Colon (tissue), 2 donors: Measurements from ENCODE around the gene C2orf68.
"Not testable (repeated sequence)": the region's sequence is repeated elsewhere in the genome, so short reads cannot be mapped to it uniquely, and the experiment has no call there.

ENCODE experiments used
- FAIRE-seq: peaks from 2 replicates; lab custom pipeline; 2012; peaks lifted over from hg19 to GRCh38; lab: Jason Lieb, UNC
- donor health status: control.
- donor health status: control.

C2orf68 gene

DNA sequence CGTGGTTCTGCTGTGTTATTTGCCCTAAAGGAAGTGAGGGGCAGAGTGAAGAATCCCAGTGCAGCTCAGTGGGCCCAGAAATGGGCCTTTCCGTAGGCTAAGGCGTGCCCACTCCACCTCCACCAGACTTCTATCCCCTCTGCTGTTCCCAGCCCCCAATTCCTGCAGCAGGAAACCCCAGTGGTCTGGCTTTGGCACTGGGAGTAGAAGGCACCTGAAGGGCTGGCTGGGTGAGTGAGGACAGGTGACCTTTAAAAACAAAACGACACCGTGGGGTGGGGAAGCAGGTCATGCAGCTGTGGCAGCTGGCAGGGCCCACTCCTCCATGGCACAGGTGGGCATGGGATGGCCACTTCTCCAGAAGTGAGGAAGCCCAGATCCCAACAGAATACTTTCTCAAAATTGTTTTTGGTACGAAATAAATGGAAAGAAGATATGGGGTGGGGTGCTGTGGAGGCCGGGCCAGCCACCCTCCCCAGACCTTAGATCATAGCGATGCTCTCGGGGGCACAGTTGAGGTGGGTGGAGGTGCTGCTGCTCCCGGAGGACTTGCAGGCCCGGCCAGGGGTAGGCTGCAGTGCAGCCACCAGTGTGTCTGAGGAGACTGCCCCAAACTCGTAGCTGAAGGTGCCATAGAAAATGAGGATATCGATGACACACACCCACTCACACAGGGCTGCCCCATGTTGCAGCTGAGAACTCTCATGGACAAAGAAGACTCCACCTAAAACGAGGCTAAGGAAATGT, 13.1 kb downstream of the C2orf68 start:
- FAIRE-seq, result no peak

DNA sequence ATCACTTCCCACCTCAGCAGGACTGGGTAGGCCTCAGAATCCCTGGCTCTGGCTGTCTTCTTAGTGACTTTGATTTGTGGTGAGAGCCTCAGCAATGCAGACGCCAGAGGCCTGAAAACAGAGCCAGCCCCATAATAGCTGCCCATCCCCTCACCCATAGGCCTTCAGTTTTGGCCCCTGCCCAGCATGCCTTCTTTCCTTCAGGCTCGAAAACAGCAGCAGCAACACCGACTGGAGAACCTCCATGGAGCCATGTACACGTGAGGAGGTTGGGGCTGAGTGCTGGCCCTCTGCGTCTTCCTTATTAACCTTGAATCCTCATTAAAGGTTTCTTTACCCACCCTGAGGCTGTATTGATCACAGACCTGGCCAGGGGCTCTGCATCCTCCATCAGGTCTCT, 14.6 kb downstream of the C2orf68 start:
- no peak for FAIRE-seq

DNA sequence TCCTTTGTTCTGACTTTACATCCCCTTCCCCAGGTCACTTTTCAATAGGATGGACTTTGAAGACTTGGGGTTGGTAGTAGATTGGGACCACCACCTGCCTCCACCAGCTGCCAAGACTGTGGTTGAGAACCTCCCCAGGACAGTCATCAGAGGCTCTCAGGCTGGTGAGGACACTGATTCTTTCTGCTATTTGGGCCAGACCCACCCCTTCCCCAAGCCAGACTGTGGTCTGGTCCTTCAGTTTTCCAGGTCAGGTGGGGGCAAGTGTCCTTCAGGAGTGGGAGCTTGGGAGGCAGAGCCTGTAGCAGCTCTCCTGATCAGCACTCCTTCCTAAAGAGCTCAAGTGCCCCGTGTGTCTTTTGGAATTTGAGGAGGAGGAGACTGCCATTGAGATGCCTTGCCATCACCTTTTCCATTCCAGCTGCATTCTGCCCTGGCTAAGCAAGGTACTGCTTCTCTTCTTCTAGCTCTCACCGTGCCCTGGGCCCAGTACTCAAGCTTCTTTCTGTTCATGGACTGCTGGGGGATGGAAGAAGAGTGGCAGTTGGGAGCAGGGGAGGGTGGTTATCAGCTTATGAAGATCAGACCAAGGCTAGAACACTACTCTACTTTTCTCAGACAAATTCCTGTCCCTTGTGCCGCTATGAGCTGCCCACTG, 15.3 kb downstream of the C2orf68 start:
- FAIRE-seq, result no peak

DNA sequence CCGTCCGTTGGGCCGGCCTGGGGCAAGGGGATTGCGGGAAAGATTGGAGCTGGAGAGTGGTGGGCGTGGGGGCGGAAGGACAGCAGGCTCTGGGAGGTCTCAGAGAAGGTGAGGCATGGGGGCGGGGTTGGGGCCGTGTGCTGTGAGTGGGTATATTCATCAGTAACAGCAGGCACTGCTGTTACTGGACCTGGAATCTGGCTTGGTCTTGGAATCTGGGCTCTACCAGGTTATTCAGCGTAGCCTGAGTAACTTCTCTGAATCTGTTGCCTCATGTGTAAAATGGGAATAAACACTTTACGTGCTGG, 15.9 kb downstream of the C2orf68 start:
- no peak for FAIRE-seq

DNA sequence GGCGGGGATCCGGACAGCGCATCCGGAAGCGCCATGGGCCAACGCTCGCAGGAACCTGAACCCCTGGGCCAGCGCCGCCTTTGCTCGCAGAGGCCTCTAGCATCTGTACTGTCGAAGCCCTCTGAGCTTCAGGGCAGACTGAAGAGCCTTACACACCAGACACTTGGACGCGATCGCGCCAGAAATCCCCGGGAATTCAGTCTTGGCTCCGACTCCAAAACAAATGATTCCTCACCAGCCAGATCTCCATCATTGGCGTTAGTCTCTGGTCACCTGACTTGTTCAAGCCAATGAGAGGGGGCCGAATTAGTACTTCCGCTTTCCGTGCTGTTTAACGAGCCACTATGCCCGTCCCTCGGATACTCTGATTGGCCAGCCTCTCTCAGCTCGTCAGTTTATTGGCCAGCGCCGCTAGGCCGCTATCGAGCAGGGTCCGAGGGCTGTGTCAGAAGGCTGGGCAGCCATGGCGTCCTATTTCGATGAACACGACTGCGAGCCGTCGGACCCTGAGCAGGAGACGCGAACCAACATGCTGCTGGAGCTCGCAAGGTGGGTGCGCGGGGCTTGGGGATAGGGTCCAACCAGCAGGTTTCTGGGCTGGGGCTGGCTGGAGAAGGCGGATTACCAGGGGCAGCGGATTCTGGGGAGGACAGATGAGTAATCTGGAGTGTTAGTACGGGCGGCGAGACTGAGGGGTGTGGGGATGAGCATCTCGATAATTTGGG, 16.4 kb downstream of the C2orf68 start, which contains the start of gene RNF181:
Gene RNF181 (plus strand): TSS at position 445 of the 725 bp plus-strand sequence. CDS start 19 bp downstream, at position 464.
- FAIRE-seq, result peak; percentile 85

DNA sequence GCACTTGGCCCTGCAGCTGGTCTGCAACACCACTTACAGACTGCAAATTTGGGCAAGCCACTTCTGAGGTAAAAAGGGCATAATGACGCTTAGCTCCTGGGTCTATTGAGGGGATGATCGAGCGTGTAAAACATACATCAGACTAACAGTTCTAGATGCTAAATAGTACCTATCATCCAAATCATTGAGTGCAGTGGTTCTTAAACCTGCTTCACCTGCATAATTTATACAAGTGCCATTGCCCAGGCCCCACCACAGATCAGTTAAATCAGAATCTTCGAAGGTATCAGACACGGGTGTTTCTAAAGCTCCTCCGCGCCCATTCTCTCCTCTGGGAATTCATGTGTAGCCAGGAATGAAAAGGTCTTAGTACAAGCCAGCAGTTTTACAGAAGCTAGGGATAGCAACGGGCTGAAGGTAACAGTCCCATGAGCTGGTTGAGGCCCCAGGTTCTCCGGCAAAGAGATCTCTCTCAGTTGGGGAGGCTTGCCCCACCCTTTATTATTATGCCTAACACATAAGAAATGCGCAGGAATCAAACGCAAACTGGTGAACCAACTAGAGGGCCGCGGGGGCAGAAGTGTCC, 17.1 kb downstream of the C2orf68 start:
- FAIRE-seq, result no peak

DNA sequence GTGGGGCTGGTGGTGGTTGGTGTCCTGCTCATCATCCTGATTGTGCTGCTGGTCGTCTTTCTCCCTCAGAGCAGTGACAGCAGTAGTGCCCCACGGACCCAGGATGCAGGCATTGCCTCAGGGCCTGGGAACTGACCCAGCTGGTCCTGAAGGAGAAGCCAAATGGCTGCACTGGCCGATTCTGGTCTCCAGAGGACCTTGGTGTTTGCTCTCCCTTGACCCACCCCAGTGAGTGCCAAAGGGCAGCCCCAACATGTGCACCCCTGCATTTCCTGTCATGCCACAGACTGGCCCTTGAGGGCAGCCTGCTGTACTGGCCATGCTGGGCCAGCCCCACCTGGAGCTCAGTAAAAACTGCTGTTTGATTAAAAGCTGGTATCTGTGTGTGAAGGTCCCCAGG, 18.8 kb downstream of the C2orf68 start:
- FAIRE-seq, result no peak

DNA sequence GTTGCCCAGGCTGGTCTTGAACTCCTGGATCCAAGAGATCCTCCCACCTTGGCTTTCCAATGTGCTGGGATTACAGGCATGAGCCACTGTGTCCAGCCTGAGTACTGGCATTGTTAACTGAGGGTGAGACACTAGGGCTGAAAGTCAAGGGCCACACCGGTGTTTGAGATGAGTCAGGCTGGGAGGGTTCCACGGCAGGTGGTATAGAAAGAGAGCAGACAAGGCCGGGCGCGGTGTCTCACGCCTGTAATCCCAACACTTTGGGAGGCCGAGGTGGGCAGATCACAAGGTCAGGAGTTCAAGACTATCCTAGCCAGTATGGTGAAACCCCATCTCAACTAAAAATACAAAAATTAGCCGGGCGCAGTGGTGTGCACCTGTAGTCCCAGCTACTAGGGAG, 19.6 kb downstream of the C2orf68 start:
- not testable (repeated sequence) for FAIRE-seq

DNA sequence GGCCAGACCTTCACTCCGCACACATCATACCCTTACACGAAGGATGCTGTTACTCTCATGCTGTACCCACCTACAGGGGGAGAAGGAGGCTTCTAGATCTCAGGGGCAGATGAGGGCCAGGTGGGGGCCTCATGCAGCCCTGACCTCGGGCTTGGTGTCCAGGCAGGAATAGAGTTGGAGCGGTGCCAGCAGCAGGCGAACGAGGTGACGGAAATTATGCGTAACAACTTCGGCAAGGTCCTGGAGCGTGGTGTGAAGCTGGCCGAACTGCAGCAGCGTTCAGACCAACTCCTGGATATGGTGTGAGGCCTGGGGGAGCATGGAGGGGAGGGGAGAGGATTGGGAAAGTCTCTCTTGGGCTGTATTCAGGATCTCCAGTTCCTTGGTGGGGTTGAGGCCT, 20.3 kb downstream of the C2orf68 start:
- FAIRE-seq, result no peak

DNA sequence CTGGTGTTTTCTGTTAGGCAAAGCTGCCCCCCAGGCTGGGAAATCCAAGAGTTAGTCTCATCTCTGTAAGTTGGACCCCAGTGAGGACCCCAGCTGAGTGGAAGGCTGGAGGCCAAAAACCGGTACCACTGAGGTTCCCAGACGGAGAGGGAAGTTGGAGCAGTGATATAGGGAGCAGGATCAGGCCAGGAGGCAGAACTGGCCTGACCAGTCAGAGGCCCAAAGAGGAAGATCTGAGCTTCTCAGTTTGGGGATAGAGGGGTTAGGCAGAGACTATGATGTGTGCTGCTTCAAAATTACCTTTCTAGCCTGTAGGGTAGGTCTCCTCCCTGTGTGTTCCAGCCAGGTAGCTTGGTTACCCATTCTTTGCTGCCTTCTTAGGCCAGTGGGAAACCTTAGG, 20.9 kb downstream of the C2orf68 start:
- FAIRE-seq, result no peak

DNA sequence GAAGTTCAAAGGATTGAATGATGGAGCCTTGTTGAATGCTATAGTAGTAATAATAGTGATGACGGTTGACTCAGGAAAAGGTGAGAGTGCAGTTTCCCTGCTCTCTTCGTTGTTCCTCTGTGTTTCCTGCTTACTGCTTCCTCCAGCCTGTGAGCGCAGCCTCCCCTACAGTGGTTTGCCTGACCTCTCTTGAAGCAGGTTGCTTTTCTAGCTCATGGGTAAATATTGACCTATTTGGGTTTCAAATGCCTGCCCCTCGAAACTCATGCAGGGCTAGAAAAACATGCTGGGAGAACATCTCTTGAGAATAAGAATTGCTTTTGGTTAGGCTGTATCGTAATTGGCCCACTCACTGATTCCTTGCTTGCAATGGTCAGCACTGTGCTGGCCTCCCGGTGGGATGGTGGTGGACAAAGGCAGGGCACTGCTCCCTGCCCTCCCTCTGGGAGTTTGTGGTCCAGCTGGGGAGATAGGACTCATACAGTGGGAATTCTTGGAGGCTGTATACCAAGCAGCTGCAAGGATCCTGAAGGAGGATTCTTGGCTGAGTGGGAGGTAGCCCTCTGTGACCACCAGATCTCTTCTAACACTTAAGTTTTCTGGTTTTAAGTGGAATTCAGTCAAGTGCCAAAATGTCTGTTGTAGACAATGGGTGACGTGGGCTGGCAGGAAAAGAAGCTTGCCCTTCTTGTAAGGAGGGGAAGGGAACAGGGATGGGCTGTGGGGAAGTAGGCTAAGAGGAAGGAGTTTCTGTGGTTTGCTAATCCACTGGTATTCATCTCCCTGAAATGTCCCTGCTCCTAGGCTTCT, 21.7 kb downstream of the C2orf68 start:
- FAIRE-seq, result no peak

DNA sequence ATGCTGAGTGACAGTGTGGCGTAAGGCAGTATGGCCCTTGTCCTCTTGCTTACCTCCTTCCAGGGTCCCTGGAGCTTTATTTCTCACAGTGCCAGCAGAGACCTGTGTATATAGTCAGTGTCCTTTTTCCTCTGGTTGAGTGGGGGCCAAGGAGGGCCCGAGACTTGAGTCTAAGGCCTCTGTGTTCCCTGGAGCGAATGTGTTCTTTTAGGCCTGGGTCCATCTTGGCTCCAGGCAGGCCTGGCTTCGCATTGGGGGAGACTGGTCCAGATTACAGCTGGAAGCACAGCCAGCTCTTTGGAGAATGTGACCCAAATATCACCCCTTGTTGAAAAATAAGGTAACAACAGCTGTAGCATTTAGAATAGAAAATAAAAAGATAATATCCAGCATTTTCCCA, 22.7 kb downstream of the C2orf68 start:
- FAIRE-seq, result no peak

DNA sequence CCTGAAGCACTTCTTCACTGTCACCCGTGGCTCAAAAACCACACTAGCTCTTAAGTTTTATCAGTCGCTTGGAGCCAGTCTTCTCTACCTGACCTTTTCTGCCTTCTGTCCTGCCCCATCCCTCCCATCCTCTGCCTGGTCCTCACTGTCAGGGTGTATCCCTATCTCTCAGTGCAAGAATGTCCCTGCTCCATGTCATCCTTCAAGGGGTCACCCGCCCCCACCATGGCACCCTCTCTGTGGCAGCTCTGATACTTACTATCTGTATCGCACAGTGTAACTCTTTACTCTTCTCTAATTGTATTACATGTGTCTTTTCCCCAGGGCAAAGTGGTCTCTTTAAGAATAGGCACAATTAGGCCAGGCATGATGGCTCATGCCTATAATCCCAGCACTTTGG, 23.2 kb downstream of the C2orf68 start:
- no peak for FAIRE-seq

DNA sequence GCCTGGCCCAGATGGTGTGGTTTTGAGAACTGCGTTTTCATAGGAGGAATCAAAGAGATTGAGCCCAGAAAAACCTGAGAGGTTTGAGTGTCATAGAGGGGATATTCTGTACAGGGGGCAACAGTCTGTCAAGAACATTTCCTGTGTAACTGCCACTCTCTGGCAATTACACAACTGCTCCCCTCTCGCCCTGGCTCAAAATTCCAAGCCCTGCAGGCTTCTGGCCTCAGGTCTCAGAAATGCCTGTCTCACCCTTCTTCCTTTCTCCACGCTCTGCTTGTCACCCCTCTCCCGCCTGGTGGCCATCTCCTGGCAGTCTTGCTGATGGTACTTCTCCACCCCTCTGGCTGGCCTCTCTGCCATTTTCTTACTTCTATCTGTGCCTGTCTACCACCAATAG, 23.6 kb downstream of the C2orf68 start:
- no peak for FAIRE-seq

DNA sequence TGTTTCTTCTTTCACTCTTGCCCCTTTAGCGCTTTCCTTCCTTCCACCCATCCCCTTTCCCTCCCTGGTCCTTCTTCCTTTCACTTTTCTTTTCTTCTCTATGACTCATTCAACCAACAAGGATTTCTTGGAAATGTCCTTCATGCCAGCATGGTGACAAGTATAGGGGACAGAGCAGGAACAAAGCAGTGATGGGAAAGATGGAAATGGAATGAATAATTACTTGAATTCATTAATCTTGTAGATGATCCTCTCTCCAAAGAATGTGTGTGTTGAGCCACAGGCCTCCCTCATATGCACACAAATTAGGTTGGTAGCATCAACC, 26.1 kb downstream of the C2orf68 start:
- FAIRE-seq, result no peak

DNA sequence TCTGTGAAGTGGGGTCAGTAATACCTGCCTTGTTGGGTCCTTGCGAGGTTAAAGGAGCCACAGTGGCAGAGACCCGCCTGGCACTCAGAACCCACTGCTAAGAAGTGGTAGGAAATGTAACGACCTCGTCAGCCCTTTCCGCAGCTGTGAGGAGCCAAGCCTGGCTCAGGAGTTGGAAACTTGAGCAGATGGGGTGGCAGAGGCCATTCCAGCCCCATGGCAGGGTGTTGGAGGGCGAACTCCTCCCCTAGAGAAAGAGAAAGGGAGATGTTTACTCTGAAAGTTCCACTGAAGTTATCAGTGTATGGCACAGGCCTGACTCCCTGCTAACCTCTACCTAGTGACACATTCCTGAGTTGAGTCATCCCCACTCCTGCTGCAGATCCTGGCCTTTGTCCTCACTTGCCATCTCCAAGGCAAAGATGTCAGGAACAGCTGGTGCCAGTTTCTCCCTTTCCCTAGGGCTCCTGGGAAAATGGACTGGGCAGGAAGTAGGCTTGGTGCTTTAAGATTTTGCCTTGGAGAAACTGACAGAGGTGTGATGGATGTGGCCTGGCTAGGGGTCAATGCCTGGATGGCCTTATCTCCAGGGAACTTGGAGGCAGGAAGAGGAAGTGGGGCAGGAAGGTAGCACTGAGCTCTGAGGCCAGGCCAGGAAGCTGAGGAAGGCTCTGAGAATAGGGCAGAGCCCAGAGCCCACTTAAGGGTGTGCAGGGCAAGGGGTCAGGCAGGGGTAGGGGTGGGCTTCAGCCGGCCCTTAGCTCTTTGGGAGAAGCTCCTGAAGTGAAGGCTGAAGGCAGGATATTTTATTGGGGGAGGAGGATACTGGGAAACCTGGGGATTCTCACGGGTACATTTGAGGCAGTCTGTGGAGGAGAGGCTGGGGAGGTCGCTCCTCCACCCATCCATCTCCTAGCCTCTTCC, 26.7 kb downstream of the C2orf68 start:
- no peak for FAIRE-seq

DNA sequence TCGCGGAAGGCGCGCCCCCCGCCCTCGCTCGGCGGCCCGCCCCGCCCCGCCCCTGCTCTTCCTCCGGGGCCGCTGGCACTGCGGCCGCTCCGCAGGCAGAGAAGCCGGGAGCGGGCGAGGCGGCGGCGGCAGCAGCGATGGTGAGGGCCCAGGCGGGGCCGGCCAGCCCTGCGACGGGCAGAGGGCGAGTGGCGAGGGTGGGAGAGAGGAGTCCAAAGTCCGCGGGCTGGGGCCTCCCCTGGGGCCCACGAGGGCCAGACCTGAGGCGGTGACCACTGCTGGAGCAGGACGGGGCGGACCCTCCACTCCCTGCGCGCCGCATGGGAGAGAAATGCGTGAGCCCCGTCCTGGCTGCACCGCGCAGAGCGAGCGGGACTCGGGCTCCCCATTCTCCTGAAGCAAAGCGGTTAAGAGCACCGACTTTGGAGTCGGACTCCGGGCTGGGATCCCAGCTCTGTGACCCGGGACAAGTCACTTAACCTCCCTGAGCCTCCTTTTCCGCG, 27.5 kb downstream of the C2orf68 start, which contains the start of gene VAMP5:
Gene VAMP5 (plus strand): TSS at position 78 of the 503 bp plus-strand sequence. CDS start 60 bp downstream, at position 138.
- FAIRE-seq, result no peak

DNA sequence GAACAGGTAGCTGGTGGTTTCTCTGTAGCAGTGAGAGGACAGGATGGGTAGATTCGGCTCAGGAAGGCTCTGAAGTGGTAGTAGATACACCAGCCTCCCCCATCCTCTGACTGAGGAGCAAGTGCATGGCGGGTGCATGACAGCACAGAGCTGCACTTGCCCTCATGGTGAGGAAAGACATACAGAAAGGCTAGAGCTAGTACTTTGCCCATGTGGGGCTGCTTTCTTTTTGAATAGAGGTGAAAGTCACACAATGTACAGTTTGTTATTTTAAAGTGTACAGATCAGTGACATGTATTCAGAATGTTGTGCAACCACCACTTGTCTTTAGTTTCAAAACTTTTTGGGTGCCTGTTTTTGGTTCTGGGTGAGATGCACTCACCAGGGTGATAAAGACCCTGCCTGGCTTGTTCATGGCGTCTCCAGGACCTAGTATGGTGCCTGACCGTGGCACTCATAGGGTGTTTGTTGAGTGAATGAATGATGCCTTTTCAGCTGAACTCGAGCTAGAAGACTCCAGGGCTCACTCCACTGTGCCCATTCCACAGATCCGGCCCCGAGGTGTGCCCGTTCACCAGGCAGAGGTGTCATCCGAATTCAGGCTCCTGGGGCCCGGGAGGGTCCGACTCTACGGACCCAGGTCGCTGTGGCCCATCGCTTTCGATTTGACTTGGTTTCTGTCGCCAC, 28.1 kb downstream of the C2orf68 start:
- FAIRE-seq, result no peak

DNA sequence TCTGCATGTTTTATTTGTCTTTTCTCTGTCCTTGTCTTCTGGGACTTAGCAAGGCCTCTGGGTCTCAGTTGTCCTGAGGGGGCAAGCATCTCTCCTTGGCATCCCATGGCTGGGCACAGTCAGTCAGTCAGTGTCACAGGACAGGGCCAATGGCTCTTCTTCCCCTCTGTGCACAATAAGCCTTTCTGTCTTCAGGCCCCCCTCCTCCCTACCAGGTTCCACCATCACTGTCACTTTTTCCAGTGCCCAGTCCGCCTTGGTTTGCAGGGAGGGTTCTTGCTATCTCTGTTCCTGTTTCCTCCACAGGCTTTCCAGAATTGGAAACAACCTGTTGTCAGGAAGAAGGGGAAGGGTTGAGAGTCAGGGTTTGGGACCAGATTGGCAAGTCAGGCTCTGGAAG, 29.4 kb downstream of the C2orf68 start:
- no peak for FAIRE-seq

DNA sequence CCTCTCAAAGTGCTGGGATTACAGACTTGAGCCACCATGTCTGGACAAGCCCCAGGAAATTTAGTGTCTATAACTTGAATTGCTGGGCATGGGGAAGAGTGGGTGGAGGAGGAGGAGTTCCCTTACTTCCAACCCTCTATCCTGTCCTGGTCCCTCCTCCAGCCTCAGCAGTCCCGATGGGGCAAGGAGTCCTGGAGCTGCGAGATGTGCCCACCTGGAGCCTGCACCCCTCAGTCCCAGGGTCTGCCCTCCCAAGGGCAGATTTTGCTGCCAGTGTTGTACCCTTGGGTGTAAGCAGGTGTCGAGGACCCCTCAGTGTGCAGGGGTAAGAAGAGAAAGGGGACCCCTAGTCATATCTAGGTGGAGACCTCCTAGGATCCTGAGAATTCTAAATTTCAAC, 31.7 kb downstream of the C2orf68 start:
- FAIRE-seq, result no peak
